ENCODE data around the gene ASIC2. TPM values are rescaled to one million over a fixed set of nuclear protein-coding genes. Genes with fewer than 3 reads are reported as not detected.

The ASIC2 gene
- total and polyA plus RNA-seq, 2 donors from 2014 or later: 0.60 to 2.9 TPM

- TF ChIP-seq CTCF (IDR thresholded peaks at IDR 0.05; ENCODE audit: borderline replicate concordance, extremely low read depth, insufficient read depth): no peak
- no peak overlapping the region for H3K9ac ChIP-seq (ENCODE audit: low read length in 3 of 3)
- FAIRE-seq (no peak), DNase-seq (no peak)
- intact Hi-C loops (cut with DNase I): no loop called here
- no peak overlapping the region for H3K27ac ChIP-seq (ENCODE audit: low read depth in 2 of 2, low read length in 2 of 2)
- no peaks in the 10 kb centered on the region for H3K4me1 ChIP-seq (ENCODE audit: control insufficient read depth in 2 of 3, insufficient read depth in 2 of 3, low read depth in 1 of 3, low read length in 3 of 3)
- H3K27me3 ChIP-seq (ENCODE audit: control insufficient read depth, insufficient read depth, low read length): no peaks in the 10 kb centered on the region
- H3K4me3 ChIP-seq (ENCODE audit: low read length in 3 of 3): no peak overlapping the region
- no peaks in the 10 kb centered on the region for H3K9me3 ChIP-seq (ENCODE audit: control insufficient read depth in 2 of 3, insufficient read depth in 1 of 3, low read length in 3 of 3)
- no peaks in the 10 kb centered on the region for H3K36me3 ChIP-seq (ENCODE audit: control insufficient read depth in 2 of 3, insufficient read depth in 3 of 3, low read length in 3 of 3)
Observed at GRCh38 chr17:33024688-33025486, 268.2 kb downstream of the ASIC2 start.

GRCh38 chr17:33023790-33024189 is 269.3 kb downstream of the ASIC2 start:
- Histone ChIP-seq H3K36me3 (ENCODE audit: control insufficient read depth in 2 of 3, insufficient read depth in 3 of 3, low read length in 3 of 3) (no peaks in the 10 kb centered on the region), H3K9me3 (ENCODE audit: control insufficient read depth in 2 of 3, insufficient read depth in 1 of 3, low read length in 3 of 3) (no peaks in the 10 kb centered on the region), H3K4me3 (ENCODE audit: low read length in 3 of 3) (no peak overlapping the region), H3K9ac (ENCODE audit: low read length in 3 of 3) (no peak overlapping the region), H3K27me3 (ENCODE audit: control insufficient read depth, insufficient read depth, low read length) (no peaks in the 10 kb centered on the region), H3K4me1 (ENCODE audit: control insufficient read depth in 2 of 3, insufficient read depth in 2 of 3, low read depth in 1 of 3, low read length in 3 of 3) (no peaks in the 10 kb centered on the region), H3K27ac (ENCODE audit: low read depth in 2 of 2, low read length in 2 of 2) (no peak overlapping the region)
- DNase-seq (no peak), FAIRE-seq (no peak)
- TF ChIP-seq CTCF (IDR thresholded peaks at IDR 0.05; ENCODE audit: borderline replicate concordance, extremely low read depth, insufficient read depth): no peak
- intact Hi-C loops (cut with DNase I): no loop called here

- Histone ChIP-seq H3K27me3 (ENCODE audit: control insufficient read depth, insufficient read depth, low read length) (no peaks in the 10 kb centered on the region), H3K9ac (ENCODE audit: low read length in 3 of 3) (no peak overlapping the region), H3K9me3 (ENCODE audit: control insufficient read depth in 2 of 3, insufficient read depth in 1 of 3, low read length in 3 of 3) (no peaks in the 10 kb centered on the region), H3K4me1 (ENCODE audit: control insufficient read depth in 2 of 3, insufficient read depth in 2 of 3, low read depth in 1 of 3, low read length in 3 of 3) (no peaks in the 10 kb centered on the region), H3K36me3 (ENCODE audit: control insufficient read depth in 2 of 3, insufficient read depth in 3 of 3, low read length in 3 of 3) (no peaks in the 10 kb centered on the region), H3K27ac (ENCODE audit: low read depth in 2 of 2, low read length in 2 of 2) (no peak overlapping the region), H3K4me3 (ENCODE audit: low read length in 3 of 3) (no peak overlapping the region)
- intact Hi-C loops (cut with DNase I): no loop called here
- TF ChIP-seq CTCF (IDR thresholded peaks at IDR 0.05; ENCODE audit: borderline replicate concordance, extremely low read depth, insufficient read depth): no peak
- FAIRE-seq (no peak), DNase-seq (no peak)
Observed at GRCh38 chr17:33021731-33022408, 271.2 kb downstream of the ASIC2 start.

All from kidney (tissue), 14 donors.